Measurements from ENCODE around the gene GOLGA5.
A peak's percentile ranks its signal among the peaks of the same experiment; 100 is the strongest.
"Not testable (repeated sequence)": the region's sequence is repeated elsewhere in the genome, so short reads cannot be mapped to it uniquely, and the experiment has no call there.

GOLGA5 gene

DNA sequence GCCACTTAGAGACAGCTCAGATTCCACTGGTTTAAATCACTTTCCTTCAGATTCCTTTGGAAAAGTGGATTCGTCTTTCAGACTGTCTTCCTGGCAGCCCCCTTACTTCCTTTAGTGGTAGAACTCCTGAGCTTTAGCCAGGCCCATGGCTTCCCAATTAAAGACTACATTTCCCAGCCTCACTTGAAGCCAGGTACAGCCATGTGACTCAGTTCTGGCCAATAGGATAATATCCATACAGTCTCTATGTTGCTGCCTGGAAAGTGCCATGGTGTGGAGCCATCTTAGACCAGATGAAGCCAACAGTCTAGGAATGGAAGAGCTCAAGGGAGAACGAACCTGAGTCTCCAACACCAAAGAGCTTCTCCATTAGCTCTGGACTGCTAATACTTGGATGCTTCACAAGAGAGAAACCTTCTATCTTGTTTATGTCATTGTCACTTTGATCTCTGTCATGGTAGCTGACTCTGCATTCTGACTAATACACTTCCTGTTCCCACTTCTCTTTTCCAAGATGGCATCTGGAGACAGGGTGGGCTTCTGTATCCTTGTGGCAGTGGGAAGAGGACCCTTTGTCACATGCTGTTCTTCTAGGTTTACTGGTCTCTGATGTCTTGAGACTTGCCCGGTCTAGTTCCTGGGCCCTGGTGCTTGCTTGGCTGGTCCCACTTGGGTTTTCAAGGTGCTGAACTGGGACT, 15.1 kb upstream of the GOLGA5 start:
- DNase-seq (ENCODE audit: low spot score), result not testable (repeated sequence)

DNA sequence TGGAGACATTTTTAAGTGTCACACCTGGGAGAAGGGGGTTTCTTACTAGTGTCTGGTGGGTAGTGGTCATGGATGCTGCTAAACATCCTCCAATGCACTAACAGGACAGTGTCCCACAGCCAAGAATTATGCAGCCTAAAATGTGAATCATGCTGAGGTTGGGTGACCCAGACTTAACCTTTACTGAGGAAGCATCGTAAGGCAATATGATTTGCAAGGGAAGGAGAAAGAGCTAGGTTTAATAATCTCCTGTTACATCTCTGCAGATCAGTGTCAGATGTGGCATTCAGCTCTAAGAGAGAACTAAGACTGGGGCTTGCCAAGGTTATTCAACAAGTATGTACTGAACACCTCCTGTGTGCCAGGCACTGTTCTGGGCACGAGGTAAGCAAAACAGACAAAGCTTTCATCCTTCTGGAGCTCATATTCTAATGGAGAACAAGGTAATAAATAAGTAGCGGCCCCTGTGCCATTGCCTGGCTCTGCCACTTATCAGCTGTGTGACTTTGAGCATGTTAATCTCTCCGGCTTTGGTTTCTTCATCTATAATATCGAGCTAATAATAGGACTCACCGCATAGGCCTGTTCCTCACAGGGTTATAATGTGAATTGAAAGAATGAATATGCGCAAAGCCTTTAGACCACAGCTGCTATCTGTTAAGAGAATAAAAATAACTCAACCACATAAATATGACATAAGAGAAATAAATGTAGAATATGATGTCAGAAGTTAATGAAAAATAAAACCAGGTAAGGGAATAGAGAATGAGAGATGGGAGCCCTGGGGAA, 13.5 kb upstream of the GOLGA5 start:
- peak; percentile 79 for DNase-seq (ENCODE audit: low spot score)

DNA sequence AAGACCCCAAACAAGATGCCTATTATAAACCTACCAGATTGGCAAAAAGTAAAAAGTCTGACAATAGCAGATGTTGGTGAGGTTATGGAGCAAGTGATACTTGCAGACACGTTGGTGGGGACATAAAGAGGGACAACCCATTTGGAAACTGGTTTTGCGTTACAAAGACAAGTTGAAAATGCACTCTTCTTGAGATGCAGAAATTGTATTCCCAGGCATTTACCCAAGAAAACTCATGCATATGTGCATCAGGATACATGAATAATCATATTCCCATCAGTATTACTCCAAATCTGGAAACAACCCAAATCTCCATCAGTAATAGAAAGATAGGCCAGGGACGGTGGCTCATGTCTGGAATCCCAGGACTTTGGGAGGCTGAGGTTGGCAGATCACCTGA, 12.8 kb upstream of the GOLGA5 start:
- DNase-seq (ENCODE audit: low spot score), result no peak

DNA sequence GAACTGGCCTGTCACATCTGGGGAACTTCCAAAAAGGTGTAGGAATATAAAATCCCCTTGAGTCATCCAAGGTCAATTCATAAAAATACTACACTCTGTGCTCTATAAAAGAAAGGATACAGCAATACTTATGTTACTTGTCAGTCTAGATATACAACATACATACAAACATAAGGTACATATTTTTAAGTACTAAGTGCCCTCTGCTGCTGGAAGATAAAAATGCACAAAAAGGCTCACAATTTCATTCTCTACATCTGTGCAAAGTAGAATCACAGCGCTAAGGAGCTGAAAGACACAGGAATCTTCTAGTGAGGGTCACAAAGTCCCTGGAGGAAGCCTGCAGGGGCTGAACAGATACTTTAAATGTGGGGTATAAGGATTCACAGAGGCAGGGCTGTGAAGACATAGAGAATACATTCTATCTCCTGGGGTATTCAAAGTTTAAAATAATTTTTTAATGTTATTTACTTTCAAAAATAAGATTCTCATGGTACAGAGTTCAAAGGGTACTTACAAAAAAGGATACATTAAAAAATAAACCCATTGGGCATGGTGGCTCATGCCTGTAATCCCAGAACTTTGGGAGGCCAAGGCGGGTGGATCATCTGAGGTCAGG, 10.2 kb upstream of the GOLGA5 start:
- DNase-seq (ENCODE audit: low spot score), result peak; percentile 72

DNA sequence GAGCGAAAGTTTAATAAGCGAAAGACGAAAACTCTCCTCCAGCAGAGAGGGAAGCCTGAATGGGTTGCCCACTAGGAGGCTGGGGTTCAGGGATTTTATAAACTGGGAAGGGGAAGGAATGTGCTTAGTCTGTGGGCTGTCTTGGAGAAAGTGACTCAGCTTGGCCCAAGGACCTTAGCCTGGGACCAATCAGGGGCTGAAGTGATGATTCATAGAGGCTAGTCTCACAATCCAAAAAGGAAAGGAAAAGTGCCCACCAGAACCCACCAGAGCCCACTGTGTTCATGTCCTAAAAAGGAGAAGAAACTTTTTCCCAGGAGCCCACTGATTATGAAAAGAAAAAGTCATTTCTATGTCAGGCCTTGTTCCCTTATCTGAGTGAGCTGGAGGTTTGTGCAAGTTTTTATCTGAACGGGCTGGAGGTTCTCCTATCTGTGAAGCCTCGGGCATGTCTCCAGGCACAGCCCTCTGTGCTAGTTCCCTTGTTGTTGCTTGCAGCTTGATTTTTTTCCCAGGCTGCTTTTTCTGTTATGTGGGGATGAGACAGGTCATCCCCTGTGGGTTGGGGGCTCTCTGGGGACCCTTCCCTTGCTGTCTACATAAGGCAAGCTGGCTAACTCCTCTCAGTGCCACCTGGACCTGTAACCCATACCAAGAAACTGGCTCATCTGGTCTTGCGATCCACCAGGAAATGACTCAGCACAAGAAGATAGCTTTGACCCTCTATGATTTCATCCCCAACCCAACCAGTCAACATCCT, 8.3 kb upstream of the GOLGA5 start:
- peak; percentile 74 for DNase-seq (ENCODE audit: low spot score)

DNA sequence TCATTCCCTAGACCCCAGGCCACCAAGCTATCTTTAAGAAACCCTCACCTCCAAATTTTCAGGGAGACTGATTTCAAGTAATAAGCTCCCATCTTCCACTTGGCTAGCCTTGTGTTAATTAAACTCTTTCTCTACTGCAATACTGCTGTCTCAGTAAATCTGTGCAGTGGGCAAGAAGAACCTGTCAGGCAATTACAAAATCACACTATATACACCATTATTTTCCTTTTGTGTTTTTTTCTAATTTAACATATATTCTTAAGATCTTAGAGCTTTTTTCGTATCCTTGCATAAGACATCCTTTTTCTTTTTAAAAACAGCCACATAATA, 7.7 kb upstream of the GOLGA5 start:
- DNase-seq (ENCODE audit: low spot score), result no peak

DNA sequence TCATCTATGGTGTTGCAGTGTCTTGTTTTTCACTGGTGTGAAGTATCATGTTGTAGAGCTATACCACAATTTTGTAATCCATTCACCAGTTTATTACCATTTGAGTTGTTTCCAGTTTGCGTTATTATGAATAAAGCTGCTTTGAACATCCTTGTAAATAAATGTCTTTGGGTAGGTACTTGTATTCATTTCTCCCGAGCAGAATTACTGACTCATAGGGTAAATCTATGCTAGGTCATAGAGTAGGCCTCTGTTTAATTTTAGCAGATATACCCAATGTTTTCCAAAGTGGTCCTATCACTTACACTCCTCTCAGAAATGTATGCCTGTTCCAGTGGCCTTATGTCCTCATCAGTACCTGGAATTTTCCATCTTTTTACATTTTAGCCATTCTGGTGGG, 6.6 kb upstream of the GOLGA5 start:
- no peak for DNase-seq (ENCODE audit: low spot score)

DNA sequence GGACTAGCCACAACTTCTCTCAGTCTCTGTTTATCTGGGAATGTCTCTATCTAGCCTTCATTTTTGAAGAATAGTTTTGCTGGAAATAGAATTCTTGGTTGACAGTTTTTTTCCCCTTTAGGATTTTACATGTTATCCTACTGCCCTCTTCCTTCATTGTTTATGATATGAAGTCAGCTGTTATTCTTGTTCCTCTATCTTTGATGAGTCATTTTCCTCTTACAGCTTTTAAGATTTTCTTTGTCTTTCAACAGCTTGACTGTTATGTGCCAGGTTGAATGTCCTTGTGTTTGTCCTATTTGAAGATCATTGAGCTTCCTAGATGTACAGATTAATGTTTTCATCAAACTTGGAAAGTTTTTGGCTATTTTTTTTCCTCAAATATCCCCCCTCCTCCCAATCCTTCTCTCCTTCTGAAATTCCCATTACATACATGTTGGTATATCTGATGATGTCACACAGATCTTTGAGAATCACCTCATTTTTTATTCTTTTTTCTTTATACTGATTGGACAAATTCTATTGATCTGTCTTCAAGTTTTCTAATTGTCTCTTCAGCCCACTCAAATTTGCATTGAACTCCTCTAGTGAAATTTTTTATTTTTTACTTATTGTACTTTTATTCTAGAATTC, 4.5 kb upstream of the GOLGA5 start:
- peak; percentile 7 for DNase-seq (ENCODE audit: low spot score)

DNA sequence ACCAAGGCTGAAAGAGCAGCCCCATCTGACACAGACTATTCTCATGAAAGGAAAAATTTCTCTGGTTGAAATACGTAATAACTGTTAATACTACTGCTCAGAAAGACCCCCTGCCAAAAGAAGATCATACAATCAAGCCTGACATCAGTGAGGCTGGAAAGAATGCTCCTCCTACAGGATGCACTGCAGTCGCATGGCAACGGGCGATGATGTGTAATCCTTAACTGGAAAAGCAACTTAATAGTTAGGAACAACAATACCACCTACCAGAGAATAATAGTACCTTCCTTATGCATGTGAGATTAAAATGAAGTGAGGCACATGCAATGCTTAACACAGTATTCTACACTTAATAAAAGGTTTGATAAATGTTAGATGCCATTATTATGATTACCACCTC, 1.2 kb upstream of the GOLGA5 start:
- DNase-seq (ENCODE audit: low spot score), result peak; percentile 11

DNA sequence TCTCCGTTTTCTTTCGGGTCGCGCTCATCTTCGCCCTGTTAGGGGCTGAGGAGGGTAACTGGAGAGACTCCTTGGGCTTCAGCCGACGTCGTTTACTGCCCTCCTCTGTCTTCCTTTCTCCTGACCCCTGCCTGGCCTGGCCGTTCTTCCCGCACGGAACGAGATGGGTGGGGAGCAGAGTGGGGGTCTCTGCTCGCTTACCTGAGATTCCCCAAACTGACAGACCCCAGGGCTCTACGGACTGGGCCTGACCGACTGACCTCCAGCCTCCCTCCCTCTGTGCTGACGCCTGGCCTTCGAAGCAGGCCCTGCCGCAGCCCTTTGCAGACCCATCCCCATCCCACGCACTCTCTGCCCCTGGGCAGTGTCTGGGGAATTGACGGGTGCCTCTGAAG, 439 bp downstream of the GOLGA5 start:
- no peak for DNase-seq (ENCODE audit: low spot score)

DNA sequence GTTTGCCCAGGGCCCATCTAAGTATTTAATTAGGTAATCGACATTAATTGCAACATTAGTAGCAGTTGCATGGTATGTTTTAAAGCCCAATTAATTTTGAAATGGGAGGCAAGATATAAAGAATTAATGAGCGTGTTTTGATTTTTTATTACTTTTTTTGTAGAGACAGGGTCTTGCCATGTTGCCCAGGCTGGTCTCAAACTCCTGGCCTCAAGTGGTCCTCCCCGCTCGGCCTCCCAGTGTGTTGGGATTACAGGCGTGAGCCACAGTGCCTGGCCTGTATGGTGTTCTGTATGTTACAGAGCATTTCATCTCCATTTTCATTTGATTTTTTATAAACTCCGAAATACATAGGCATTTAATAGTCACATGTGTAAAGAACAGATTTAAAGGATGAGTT, 856 bp downstream of the GOLGA5 start:
- DNase-seq (ENCODE audit: low spot score), result no peak

DNA sequence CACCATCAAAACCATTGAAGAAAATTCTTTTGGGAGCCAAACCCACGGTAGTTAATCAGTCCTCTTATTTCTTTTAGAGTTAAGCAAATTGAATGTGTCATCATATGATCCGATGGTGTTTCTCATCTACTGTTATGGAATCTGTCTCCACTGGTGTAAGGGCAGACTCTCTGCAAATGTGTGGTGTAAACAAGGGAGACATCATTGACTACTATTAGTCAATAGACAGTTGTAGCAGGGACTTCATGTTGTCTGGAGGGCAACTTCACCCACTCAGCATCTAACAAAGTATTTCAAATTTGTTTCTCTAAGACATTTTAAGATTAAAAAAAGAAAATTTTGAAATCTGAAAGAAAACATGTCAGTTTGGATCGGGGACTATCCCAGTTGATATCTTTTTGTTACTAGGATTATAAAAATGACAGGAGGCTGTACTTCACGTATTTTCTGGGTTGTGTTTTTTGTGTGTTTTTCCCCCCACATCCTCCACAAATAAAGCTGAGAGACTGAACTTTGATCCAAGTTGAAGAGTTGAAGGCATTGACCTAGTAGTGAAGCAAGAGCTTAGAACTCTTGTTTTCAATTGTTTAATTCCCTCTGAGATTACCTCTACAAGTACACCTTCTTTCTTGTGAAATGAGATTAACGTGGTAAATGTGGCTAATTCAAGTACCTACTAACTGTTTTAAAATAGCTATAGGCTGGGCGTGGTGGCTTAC, 4.0 kb downstream of the GOLGA5 start:
- DNase-seq (ENCODE audit: low spot score), result no peak

DNA sequence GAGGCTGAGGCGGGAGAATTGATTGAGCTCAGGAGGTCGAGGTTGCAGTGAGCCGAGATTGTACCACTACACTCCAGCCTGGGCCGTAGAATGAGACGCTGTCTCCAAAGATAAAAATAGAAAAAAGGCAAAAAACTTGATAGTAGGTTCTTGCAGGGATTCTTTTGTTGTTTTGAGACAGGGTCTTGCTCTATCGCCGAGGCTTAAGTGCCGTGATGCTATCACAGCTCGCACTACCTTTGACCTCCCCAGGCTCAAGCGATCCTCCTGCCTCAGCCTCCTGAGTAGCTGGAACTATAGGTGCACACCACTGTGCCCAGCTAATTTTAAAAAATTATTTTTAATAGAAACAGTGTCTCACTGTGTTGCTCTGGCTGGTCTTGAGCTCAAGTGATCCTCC, 4.7 kb downstream of the GOLGA5 start:
- no peak for DNase-seq (ENCODE audit: low spot score)

DNA sequence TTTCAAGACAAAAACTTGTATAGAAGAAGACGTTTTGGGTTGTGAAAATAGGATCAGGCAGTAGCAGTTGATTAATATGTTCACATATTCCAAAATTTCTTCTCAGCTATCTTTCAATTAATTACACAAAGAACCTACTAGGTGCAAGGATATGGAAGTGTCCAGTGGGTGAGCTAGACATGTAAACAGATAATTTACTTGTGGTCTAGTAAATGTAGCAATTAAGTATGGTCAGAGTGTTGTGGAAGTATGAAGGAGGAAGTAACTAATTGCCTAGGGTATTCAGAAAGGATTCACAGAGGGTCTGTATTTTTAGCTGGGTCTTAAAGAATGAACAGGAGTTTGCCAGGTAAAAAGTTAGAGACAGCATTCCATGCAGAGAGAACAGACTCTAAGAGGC, 5.9 kb downstream of the GOLGA5 start:
- no peak for DNase-seq (ENCODE audit: low spot score)

DNA sequence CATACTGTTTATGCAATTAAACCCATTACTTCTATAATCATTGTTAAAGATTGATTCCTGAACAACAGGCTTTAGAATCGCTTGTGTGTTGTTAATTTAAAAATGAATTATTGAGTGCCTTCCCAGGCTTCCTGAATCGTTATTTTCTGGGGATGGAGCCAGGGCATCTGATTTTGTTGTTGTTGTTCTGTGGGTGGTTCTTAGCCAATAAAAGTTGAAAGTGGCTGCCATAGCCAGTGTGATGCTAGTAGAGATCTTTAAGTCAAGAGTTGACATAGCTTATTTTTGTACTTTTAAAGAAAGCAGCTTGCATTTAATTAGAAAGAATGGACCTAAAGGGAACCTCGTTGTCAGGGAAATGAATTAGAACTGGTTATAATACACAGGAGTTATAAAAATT, 6.4 kb downstream of the GOLGA5 start:
- DNase-seq (ENCODE audit: low spot score), result no peak

DNA sequence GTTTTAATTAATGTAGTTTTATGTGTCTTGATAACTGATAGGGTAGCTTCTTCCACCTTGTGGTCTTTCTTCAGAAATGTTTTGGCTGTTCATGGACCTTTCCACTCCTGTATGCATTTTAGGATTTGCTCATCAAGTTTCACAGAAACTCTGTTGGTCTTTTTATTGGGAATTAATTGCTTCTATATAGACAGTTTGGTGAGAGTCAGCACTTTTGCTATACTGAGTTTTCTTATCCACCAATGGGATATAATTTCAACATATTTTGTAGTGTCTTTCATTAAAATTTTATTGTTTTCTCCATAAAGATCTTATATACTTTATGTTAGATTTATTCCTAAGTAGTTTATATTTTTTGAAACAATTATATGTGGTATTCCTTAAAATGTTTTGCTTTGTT, 7.8 kb downstream of the GOLGA5 start:
- DNase-seq (ENCODE audit: low spot score), result no peak

DNA sequence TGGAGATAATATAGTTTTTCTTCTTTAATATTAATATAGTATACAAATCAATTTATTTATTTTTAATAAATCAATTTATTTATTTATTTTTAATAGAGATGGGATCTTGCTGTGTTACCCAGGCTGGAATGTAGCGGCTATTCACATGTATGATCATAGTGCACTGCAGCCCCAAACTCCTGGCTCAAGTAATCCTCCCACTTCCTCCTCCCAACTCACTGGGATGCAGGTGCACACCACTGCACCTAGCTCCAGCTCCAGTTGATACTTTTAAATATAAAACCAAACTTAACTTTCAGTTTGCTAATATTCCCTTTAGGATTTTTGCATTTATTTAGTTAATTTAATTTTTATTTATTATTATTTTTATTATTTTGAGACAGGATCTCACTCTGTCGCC, 8.6 kb downstream of the GOLGA5 start:
- no peak for DNase-seq (ENCODE audit: low spot score)

DNA sequence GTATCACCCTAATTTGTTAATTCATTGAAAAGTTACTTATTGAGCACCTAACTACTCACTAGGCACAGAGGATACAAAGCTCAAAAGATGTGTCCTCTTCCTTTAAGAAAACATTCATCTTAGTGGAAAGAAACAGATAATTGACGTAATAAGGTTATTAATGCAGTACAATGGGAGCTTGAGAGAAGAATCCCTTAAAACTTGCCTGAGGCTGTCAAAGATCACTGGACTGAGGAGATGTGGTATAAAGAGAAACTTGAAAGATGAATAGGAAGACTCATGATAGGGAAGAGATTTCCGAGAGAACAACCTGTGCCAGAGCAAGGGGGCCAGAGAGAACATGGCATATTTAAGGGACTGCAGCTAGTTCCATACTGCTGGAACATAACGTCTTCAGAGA, 19.1 kb downstream of the GOLGA5 start:
- no peak for DNase-seq (ENCODE audit: low spot score)

DNA sequence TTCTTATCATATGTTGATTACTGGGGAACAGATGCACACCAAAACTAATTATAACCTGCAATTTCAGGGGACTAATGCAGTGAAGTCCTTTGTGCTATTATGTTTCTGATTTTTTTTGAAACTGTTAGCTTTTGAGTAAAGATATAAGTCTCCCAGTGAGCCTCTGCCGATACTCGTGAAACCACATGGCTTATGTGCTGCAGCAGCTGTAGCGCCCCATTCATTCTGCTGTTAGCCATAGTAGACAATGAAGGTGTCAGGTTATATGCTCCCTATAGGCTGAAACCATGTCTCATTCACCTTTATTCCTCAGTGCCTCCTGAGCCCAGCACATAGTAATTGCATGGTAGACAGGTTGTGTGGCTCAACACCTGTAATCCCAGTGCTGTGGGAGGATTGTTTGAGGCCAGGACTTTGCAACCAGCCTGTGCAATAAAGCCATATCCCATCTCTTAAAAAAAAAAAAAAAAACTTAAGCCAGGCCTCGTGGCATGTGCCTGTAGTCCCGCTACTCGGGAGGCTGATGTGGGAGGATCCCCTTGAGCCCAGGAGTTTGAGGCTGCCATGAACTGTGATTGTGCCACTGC, 25.0 kb downstream of the GOLGA5 start:
- no peak for DNase-seq (ENCODE audit: low spot score)

DNA sequence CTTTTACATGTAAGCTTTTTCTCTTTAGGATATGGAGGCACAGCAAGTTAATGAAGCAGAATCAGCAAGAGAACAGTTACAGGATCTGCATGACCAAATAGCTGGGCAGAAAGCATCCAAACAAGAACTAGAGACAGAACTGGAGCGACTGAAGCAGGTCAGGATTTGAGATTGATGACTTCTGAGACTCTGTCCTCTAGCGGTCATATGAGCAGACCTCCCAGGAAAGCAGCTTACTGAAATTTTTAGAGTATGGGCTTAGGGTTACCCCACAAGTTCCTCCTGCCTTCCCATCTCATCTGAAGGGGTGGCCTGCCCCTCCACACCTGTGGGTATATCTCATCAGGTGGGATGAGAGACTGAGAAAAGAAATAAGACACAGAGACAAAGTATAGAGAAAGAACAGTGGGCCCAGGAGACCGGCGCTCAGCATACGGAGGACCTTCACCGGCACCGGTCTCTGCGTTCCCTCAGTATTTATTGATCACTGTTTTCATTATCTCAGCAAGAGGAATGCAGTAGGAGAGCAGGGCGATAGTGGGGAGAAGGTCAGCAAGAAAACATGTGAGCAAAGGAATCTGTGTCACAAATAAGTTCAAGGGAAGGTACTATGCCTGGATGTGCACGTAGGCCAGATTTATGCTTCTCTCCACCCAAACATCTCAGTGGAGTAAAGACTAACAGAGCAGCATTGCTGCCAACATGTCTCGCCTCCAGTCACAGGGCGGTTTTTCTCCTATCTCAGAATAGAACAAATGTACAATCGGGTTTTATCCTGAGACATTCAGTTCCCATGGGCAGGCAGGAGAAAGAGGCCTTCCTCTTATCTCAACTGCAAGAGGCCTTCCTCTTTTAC, 25.8 kb downstream of the GOLGA5 start:
- DNase-seq (ENCODE audit: low spot score), result not testable (repeated sequence)
